GM18505 (cell line): ENCODE data around the gene SNAP47.

Experiments used
- ATAC-seq: cut with Tn5 transposase; IDR thresholded peaks from one replicate; pipeline ENCODE4 v1.9.1; 2021; ENCODE audit not compliant: unreplicated experiment
- POLR2A ChIP-seq: IDR thresholded peaks from 4 replicates; pipeline ENCODE4 v1.6.1; 2011; ENCODE audit warnings: borderline replicate concordance; ENCODE audit not compliant: insufficient read depth, insufficient read length; ENCODE audit errors: extremely low read depth

Gene SNAP47

GRCh38 chr1:227729144-227729880, 5.9 kb upstream of the SNAP47 start:
- ATAC-seq = no peak
- TF ChIP-seq POLR2A = no peak

- no peak for ATAC-seq
- peak; percentile 22 for TF ChIP-seq POLR2A
Measured at GRCh38 chr1:227729881-227730629, 5.2 kb upstream of the SNAP47 start.

GRCh38 chr1:227730630-227731151, 4.5 kb upstream of the SNAP47 start:
- TF ChIP-seq POLR2A = no peak
- ATAC-seq = no peak

- no peak for TF ChIP-seq POLR2A
Measured at GRCh38 chr1:227731241-227731677, 4.0 kb upstream of the SNAP47 start.

GRCh38 chr1:227731696-227732585, 3.3 kb upstream of the SNAP47 start:
- no peak for ATAC-seq
- peak; percentile 9 for TF ChIP-seq POLR2A

More at GRCh38 chr1:227731241-227731677, 4.0 kb upstream of the SNAP47 start:
- no peak for ATAC-seq

- TF ChIP-seq POLR2A = no peak
- ATAC-seq = no peak
Measured at GRCh38 chr1:227732586-227733308, 2.5 kb upstream of the SNAP47 start.

- no peak for TF ChIP-seq POLR2A
- ATAC-seq = no peak
Measured at GRCh38 chr1:227733309-227733705, 1.9 kb upstream of the SNAP47 start.

DNA sequence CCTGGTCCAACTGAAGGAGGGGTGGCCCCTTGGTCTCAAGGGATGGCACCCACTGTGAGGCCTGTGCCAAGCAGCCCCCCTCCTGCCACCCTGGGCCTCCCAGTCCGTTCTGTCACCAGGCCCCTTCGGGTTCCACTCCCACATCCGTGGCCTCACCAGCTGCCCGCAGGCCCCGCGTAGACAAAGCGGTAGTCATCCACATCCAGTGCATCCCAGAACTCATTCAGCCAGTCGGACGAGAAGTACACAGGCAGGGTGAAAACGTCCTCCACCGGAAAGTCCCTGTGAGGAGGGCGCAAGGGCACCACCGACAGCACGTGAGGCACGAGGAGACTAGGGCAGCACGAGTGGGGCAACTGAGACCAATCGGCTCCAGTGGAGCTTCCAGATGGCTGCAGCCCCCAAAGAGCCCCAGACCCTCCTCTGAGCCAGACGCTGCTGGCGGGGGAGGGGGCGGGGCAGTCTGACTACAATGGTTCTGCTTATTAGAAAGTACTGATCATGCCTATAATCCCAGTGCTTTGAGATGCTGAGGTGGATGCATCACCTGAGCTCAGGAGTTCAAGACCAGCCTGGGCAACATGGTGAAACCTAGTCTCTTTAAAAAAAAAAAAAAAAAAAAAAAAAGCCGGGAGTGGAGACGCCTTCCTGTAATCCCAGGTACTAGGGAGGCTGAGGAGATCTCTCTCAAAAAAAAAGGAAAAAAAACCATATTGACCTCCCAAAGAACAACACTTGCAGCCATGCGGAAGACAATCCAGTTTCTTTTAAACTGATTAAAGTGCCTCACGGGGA, 1.3 kb upstream of the SNAP47 start:
- ATAC-seq = no peak
- no peak for TF ChIP-seq POLR2A

DNA sequence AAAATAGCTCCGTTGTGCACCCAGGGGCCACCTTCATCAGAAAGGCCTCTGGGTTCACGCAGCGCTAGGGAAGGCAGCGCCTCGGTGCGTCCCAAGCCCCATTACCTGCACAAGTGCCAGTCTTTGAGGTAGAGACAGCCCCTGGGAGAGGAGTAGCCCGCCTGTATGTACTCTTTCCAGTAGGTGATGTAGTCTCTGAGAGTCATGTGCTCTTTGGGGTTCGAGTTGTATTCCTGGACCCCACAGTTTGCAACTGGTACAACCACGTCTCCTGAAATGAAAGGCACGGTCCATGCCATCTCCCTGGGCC, 734 bp upstream of the SNAP47 start:
- ATAC-seq = no peak
- no peak for TF ChIP-seq POLR2A

GRCh38 chr1:227735539-227736285, 477 bp downstream of the SNAP47 start:
- TF ChIP-seq POLR2A = no peak
- no peak for ATAC-seq

GRCh38 chr1:227736814-227737432, 1.7 kb downstream of the SNAP47 start:
- no peak for TF ChIP-seq POLR2A
- no peak for ATAC-seq
